CD4-positive, alpha-beta T cell treated with Interleukin-17A for 4 hours (primary cell): Measurements from ENCODE around the gene B3GAT1.

ENCODE experiments used
- DNase-seq: peaks from one replicate; pipeline ENCODE4 v3.0.0-alpha.2; 2020; ENCODE audit warnings: mixed read lengths

The B3GAT1 gene

DNA sequence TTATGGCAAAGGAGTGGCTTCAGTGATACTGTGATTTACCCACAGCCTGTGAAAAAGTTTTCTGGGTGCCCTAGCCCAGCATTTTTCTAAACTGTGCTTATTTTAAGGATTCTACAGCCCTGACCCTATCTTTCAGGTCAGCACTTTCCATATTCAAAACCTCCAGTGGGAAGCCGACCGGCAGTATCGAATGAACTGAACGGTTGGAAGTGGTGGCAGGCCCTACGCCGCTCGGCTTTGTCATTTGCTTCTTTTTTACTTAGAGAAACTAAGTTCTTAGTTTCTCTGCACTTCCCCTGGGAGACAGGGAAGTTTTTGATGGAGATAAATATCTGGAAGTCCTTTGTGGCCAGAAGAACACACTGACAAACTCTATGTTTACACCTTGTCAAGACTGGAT, 79.3 kb downstream of the B3GAT1 start:
- DNase-seq: no peak

DNA sequence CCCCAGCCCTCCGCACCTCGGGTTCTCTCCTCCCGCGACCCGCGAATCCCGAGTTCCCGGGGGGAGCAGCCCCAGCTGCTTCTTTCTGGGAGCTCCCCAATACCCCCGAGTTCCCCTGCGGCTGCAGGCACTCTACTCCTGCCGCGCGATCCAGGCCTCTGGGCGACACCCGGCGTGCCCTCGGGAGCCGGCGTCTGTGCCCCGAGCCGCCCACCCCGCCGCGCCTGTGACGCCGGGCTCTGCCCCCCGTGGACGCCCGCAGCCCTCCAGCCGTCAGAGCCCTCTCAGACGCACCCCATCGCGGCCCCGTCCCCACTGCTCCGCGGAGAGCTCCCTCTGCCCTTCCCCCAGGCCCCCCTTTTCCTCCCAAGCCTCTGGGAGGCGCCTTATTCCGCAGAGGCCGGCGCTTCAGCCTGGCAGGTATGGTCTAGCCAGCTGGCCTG, 79.8 kb downstream of the B3GAT1 start:
- DNase-seq: peak; percentile 37

DNA sequence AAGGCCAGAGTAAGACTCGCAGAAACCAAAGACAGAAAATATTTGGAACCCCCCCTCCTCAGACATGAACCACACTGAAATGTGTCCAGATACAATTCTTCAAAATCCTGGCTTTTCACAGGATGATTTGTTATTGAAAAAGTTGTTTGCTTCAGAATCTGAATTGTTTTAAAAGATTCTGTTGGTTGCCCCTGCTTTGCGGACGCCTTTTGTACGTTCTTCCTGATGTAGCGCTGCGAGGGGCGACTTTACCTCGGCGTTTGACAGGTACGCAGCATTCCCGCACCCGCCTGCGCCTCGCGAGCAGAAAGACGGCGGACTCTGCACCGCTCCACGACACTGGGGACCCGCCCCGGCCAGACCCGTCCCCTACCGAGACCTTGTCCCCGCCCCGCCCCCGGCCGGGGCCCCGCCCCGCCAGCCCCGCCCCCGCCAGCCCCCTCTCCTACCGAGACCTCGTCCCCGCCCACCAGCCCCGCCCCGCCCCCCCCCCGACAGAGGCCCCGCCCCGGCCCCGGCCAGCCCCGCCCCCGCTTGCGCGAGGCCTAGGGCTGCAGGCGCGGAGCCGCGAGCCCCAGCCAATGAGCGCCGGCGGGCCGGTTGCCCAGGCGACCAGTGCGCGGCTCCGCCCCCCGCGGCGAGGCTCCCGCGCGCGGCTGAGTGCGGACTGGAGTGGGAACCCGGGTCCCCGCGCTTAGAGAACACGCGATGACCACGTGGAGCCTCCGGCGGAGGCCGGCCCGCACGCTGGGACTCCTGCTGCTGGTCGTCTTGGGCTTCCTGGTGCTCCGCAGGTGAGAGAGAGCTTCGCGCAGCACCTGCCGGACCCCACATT, 80.5 kb downstream of the B3GAT1 start, which contains the start of gene GLB1L2:
GLB1L2 (plus strand) TSS at position 635 of the 835 bp plus-strand sequence; CDS start at position 709, 74 bp downstream.
- DNase-seq: peak; percentile 94

DNA sequence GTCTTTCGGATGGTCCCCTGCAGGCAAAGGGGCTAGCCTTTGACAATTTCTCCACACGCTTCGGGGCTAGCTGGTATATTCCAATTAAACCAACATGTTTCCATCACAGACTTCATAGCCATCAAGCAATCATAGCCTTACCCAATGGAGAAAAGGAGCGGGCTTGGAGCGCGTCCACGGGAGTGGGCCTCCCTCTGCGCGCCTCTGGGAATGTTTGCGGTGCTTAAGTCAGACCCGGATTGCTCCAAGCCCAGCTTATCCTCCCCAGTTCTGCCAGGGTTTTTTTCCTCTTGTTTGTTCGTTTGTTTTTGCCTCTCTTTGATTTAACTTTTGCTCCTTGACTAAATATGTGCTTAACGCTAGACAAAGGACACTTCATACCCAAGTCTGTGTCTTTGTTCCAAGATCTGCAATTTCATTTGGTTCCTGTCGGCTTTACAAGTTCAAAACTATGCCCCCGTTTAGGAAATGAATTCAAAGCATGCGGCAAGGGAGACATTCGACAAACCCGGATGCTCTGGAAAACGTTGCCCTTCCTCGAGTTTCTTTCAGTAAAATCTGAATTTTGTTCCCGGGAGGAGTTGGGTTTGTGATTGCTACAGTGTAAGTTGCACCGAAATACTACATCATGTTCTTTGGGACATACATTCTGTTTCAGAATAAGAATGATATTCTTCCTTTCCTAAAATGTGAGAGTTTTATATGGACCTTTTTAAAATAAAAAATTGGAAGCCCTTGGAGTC, 81.3 kb downstream of the B3GAT1 start:
- no peak for DNase-seq
